IgD-negative memory B cell (primary cell): ENCODE results near the gene SERINC4. TPM values are rescaled to one million over a fixed set of nuclear protein-coding genes. Genes with fewer than 3 reads are reported as not detected.
A peak's percentile ranks its signal among the peaks of the same experiment; 100 is the strongest.

Source experiments
- H3K27ac Mint-ChIP-seq, 3 donors: one replicate each; pipeline ENCODE4 v1.8.0; 2020 to 2022; ENCODE audit warnings: mild to moderate bottlenecking in 3 of 3, mixed read lengths in 3 of 3, moderate library complexity in 1 of 3
- H3K27me3 Mint-ChIP-seq: one replicate; pipeline ENCODE4 v1.8.0; 2021; ENCODE audit warnings: mixed read lengths
- H3K36me3 Mint-ChIP-seq: one replicate; pipeline ENCODE4 v1.8.0; 2020; ENCODE audit warnings: mild to moderate bottlenecking, mixed read lengths
- H3K4me1 Mint-ChIP-seq, 3 donors: one replicate each; pipeline ENCODE4 v1.8.0; 2020 to 2022; ENCODE audit warnings: mixed read lengths in 3 of 3, mild to moderate bottlenecking in 1 of 3
- H3K4me3 Mint-ChIP-seq, 4 donors: one replicate each; pipeline ENCODE4 v1.8.0; 2020 to 2022; ENCODE audit warnings: mild to moderate bottlenecking in 4 of 4, mixed read lengths in 4 of 4, moderate library complexity in 3 of 4
- H3K9me3 Mint-ChIP-seq, 3 donors: one replicate each; pipeline ENCODE4 v1.8.0; 2020 to 2021; ENCODE audit warnings: mixed read lengths in 3 of 3, mild to moderate bottlenecking in 1 of 3
- polyA plus RNA-seq: library from polyadenylated mRNA; unstranded; fragments of 300-500 nt; fragmentation: Illumina TruSeq; gene quantifications from one replicate; pipeline ENCODE4 v1.2.3, GENCODE V29; 2021

Gene SERINC4
- polyA plus RNA-seq, 1 donor from 2014 or later = 1.1 TPM

GRCh38 chr15:43789409-43789808 is 10.6 kb downstream of the SERINC4 start:
- H3K27ac Mint-ChIP-seq = peak overlapping the region; percentile 63 to 96 (median 93)
- H3K4me3 Mint-ChIP-seq = peak overlapping the region; percentile 50 to 82 (median 63)
- H3K36me3 Mint-ChIP-seq = peaks cover 3% of the 10 kb centered on the region
- H3K9me3 Mint-ChIP-seq = no peaks in the 10 kb centered on the region
- H3K4me1 Mint-ChIP-seq = peaks cover 20 to 34% (median 28%) of the 10 kb centered on the region in 3 donors
- peaks cover 7% of the 10 kb centered on the region for H3K27me3 Mint-ChIP-seq

- Mint-ChIP-seq H3K9me3 (no peaks in the 10 kb centered on the region), H3K4me1 (peaks cover 9 to 32% (median 20%) of the 10 kb centered on the region in 3 donors), H3K27me3 (peaks cover 7% of the 10 kb centered on the region), H3K4me3 (peak overlapping the region in 3 of 4 donors; percentile 0 to 45 (median 7)), H3K27ac (peak overlapping the region in 1 of 3 donors; percentile 44), H3K36me3 (peaks cover 2% of the 10 kb centered on the region)
Measured at GRCh38 chr15:43779016-43779415, 21.0 kb downstream of the SERINC4 start.

GRCh38 chr15:43777267-43777914 is 22.6 kb downstream of the SERINC4 start:
- Mint-ChIP-seq H3K27ac (peak overlapping the region; percentile 92 to 99 (median 92)), H3K27me3 (peaks cover 7% of the 10 kb centered on the region), H3K4me1 (peaks cover 9 to 30% (median 21%) of the 10 kb centered on the region in 3 donors), H3K4me3 (peak overlapping the region; percentile 90 to 97 (median 94)), H3K36me3 (peaks cover 5% of the 10 kb centered on the region), H3K9me3 (no peaks in the 10 kb centered on the region)

DNA sequence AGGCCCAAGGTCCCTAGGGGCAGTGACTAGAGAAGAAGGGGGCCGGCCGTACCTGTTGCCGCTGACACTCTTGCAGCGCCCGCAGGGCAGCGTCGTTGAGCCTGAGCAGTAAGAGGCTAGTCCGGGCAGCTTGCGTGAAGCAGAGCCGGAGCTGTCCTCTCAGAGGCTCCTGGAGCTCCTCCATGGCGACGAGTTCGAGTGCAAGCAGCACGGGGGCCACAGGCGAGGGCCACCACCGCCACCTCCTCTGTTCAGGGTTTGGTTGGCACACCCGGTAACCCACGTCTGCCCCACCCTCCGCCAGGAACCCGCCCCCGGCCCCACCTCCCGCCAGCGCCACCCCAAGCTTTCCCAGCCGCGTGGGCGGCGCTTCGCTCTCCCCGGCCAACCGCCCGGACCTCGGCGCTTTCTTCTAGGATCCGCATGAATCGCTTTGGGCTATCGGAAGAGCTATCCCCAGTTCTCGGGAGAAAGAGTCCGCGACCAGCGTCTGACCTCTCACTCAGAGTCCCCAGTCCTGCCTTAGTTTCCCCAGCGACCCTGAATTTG is 23.2 kb downstream of the SERINC4 start, which contains the start of gene ELL3:
TSS of gene ELL3 (minus strand) at position 249 of the 549 bp plus-strand sequence. CDS start at position 184, 65 bp downstream.
- Mint-ChIP-seq H3K9me3 (no peaks in the 10 kb centered on the region), H3K27me3 (peaks cover 4% of the 10 kb centered on the region), H3K4me1 (peaks cover 9 to 26% (median 21%) of the 10 kb centered on the region in 3 donors), H3K27ac (peak within 1 kb of the TSS; percentile 92 to 99 (median 92)), H3K36me3 (peaks cover 10% of the 10 kb centered on the region), H3K4me3 (peak within 1 kb of the TSS; percentile 90 to 97 (median 94))

GRCh38 chr15:43776101-43776717 is 23.8 kb downstream of the SERINC4 start:
- Mint-ChIP-seq H3K4me3 (peak overlapping the region; percentile 90 to 97 (median 94)), H3K36me3 (peaks cover 12% of the 10 kb centered on the region), H3K27ac (peak overlapping the region; percentile 90 to 96 (median 92)), H3K9me3 (no peaks in the 10 kb centered on the region), H3K4me1 (peaks cover 9 to 26% (median 21%) of the 10 kb centered on the region in 3 donors), H3K27me3 (peaks cover 4% of the 10 kb centered on the region)

GRCh38 chr15:43775411-43775965 is 24.5 kb downstream of the SERINC4 start:
- Mint-ChIP-seq H3K4me1 (peaks cover 9 to 21% (median 19%) of the 10 kb centered on the region in 3 donors), H3K9me3 (no peaks in the 10 kb centered on the region), H3K4me3 (peak overlapping the region in 3 of 4 donors; percentile 63 to 92 (median 90)), H3K27me3 (peaks cover 3% of the 10 kb centered on the region), H3K27ac (peak overlapping the region in 2 of 3 donors; percentile 90 to 92), H3K36me3 (peaks cover 12% of the 10 kb centered on the region)

- Mint-ChIP-seq H3K4me3 (peak overlapping the region in 1 of 4 donors; percentile 90), H3K27me3 (peaks cover under 1% of the 10 kb centered on the region), H3K9me3 (no peaks in the 10 kb centered on the region), H3K36me3 (peaks cover 15% of the 10 kb centered on the region), H3K4me1 (peaks cover 16 to 26% (median 25%) of the 10 kb centered on the region in 3 donors), H3K27ac (peak overlapping the region in 1 of 3 donors; percentile 92)
Measured at GRCh38 chr15:43774062-43774461, 26.0 kb downstream of the SERINC4 start.

DNA sequence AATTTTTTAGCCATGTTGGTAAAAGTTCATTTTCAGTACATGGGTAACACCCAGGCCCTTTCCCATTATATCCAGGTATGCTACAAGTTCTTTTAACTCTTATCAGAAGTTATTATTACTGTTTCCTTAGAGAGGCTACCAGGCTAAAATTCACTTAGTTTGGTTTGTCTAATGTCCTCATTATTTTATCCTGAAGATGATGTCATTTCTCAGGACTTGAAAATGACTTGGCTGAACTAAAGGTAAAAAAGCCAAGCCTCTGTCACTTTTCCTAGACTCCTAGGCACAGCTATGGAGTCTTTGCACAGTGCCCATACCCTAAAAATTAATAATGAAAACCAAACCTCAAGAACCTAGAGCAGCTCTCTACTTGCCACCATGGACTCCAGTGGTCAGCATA is 27.4 kb downstream of the SERINC4 start:
- peaks cover 15 to 24% (median 23%) of the 10 kb centered on the region in 3 donors for H3K4me1 Mint-ChIP-seq
- no peaks in the 10 kb centered on the region for H3K27me3 Mint-ChIP-seq
- H3K27ac Mint-ChIP-seq = peak overlapping the region in 1 of 3 donors; percentile 32
- peaks cover 15% of the 10 kb centered on the region for H3K36me3 Mint-ChIP-seq
- no peaks in the 10 kb centered on the region for H3K9me3 Mint-ChIP-seq
- no peak overlapping the region for H3K4me3 Mint-ChIP-seq

GRCh38 chr15:43771816-43772215 is 28.2 kb downstream of the SERINC4 start:
- Mint-ChIP-seq H3K4me3 (no peak overlapping the region), H3K9me3 (no peaks in the 10 kb centered on the region), H3K27ac (no peak overlapping the region), H3K36me3 (peaks cover 15% of the 10 kb centered on the region), H3K27me3 (no peaks in the 10 kb centered on the region), H3K4me1 (peaks cover 10 to 19% (median 15%) of the 10 kb centered on the region in 3 donors)

GRCh38 chr15:43769584-43770228 is 30.3 kb downstream of the SERINC4 start:
- no peak overlapping the region for H3K4me3 Mint-ChIP-seq
- peaks cover 7 to 10% (median 9%) of the 10 kb centered on the region in 3 donors for H3K4me1 Mint-ChIP-seq
- H3K9me3 Mint-ChIP-seq = no peaks in the 10 kb centered on the region
- peaks cover 16% of the 10 kb centered on the region for H3K36me3 Mint-ChIP-seq
- H3K27me3 Mint-ChIP-seq = no peaks in the 10 kb centered on the region
- H3K27ac Mint-ChIP-seq = peak overlapping the region in 1 of 3 donors; percentile 23

- Mint-ChIP-seq H3K27me3 (no peaks in the 10 kb centered on the region), H3K9me3 (no peaks in the 10 kb centered on the region), H3K36me3 (peaks cover 3% of the 10 kb centered on the region), H3K4me3 (no peak overlapping the region), H3K27ac (peak overlapping the region in 1 of 3 donors; percentile 88), H3K4me1 (peaks cover 0 to 2% (median 0%) of the 10 kb centered on the region in 3 donors)
Measured at GRCh38 chr15:43763819-43764446, 36.1 kb downstream of the SERINC4 start.

DNA sequence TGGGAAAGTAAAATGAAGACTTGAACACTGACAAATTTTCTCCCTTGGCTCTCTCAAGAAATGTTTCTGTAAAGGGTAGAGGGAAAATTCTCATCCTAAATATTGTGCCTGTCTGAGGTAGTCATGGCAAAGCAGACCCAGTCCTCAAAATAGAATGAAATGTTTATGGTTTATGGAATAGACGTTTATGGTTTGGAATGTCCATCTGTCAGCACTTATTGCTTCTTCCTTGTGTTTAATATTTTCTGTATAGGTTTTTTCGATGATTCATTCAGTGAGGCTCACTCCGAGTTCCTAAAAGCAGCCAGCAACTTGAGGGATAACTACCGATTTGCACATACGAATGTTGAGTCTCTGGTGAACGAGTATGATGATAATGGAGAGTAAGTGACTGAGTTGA is 37.2 kb downstream of the SERINC4 start:
- H3K36me3 Mint-ChIP-seq = peaks cover 3% of the 10 kb centered on the region
- no peak overlapping the region for H3K27ac Mint-ChIP-seq

DNA sequence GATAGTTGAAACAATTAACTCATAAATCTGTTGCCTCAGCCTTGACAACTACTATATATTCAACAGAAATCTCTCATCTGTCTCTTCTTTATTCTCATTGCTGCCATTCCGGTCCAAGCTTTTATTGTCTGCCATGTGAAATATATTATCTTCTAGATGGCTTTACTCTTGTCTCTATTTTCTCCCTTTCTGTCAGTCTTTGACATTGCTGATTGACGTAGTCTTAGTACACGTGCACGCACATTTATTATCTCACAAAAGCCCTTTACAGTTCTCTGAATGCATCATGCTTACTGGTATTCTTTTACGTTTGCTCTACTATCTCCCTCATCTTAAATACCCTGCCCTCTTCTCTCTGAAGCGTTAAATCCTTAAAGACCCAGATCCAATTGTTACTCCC is 48.1 kb downstream of the SERINC4 start:
- Mint-ChIP-seq H3K4me1 (peaks cover 35 to 46% (median 37%) of the 10 kb centered on the region in 3 donors), H3K27me3 (no peaks in the 10 kb centered on the region), H3K27ac (peak overlapping the region in 1 of 3 donors; percentile 100), H3K9me3 (no peaks in the 10 kb centered on the region), H3K4me3 (peak overlapping the region in 3 of 4 donors; percentile 3 to 82 (median 30)), H3K36me3 (no peaks in the 10 kb centered on the region)

More for the DNA sequence above, 37.2 kb downstream of the SERINC4 start:
- H3K27me3 Mint-ChIP-seq = no peaks in the 10 kb centered on the region
- no peaks in the 10 kb centered on the region for H3K9me3 Mint-ChIP-seq
- no peak overlapping the region for H3K4me3 Mint-ChIP-seq
- H3K4me1 Mint-ChIP-seq = peaks cover 0 to 2% (median 0%) of the 10 kb centered on the region in 3 donors
